WTC11 (cell line): ENCODE results near the gene IGSF1.

Experiments
- ATF1 ChIP-seq: sonication (generic); formaldehyde crosslinking; IDR thresholded peaks from 2 replicates; pipeline ENCODE4 v1.8.1; 2023; ENCODE audit warnings: mild to moderate bottlenecking, moderate library complexity, missing genetic modification reagents
- CREB1 ChIP-seq: sonication (generic); formaldehyde crosslinking; IDR thresholded peaks from 2 replicates; pipeline ENCODE4 v1.8.0; 2023; ENCODE audit warnings: mild to moderate bottlenecking, missing genetic modification reagents
- FOXP4 ChIP-seq: sonication (generic); formaldehyde crosslinking; IDR thresholded peaks from 2 replicates; pipeline ENCODE4 v1.8.0; 2022; ENCODE audit warnings: mild to moderate bottlenecking, missing genetic modification reagents
- MLX ChIP-seq: sonication (generic); formaldehyde crosslinking; IDR thresholded peaks from 2 replicates; pipeline ENCODE4 v1.8.1; 2023; ENCODE audit warnings: mild to moderate bottlenecking, missing genetic modification reagents, moderate library complexity
- NR2C2 ChIP-seq: sonication (generic); formaldehyde crosslinking; IDR thresholded peaks from 2 replicates; pipeline ENCODE4 v1.8.0; 2022; ENCODE audit warnings: mild to moderate bottlenecking, missing genetic modification reagents
- SOX15 ChIP-seq: fragments of 250-450 bp; sonication (Bioruptor Pico); IDR thresholded peaks from 2 replicates; pipeline ENCODE4 v1.9.0; 2021; ENCODE audit warnings: mild to moderate bottlenecking
- SP1 ChIP-seq: sonication (generic); formaldehyde crosslinking; conservative IDR thresholded peaks from 2 replicates; pipeline ENCODE4 v1.8.1; 2022; ENCODE audit warnings: missing genetic modification reagents
- ZNF232 ChIP-seq: sonication (generic); formaldehyde crosslinking; IDR thresholded peaks from 2 replicates; pipeline ENCODE4 v1.8.0; 2022; ENCODE audit warnings: mild to moderate bottlenecking, missing genetic modification reagents
- TF ChIP-seq, protein P1 (sequence below): fragments of 200-600 bp; IDR thresholded peaks from 2 replicates; pipeline ENCODE4 v1.8.0; 2022; ENCODE audit warnings: antibody characterized with exemption
- TF ChIP-seq, protein P2 (sequence below): sonication (generic); formaldehyde crosslinking; IDR thresholded peaks from 2 replicates; pipeline ENCODE4 v1.8.1; 2023; ENCODE audit warnings: mild to moderate bottlenecking, moderate library complexity, missing genetic modification reagents

DNA sequence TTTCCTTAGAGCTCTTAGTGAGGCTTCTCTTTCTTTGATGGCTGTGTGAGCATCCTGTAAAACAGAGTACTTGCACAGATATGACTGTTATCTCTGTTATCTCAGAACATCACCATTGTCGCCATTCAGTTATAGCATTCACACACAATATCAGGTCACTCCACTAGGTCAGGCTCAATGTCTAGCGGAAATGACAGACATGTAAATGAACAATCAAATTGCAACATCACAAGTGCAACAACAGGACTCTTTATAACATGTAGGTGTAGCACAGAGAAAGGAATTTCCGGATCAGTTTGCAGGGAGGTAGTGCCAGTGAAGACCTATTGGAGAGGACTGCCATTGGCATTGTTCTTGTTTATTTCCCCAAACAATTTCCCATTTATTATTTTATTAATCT is 43.2 kb upstream of the IGSF1 start:
- no peak for TF ChIP-seq ZNF232
- TF ChIP-seq, protein P1, sequence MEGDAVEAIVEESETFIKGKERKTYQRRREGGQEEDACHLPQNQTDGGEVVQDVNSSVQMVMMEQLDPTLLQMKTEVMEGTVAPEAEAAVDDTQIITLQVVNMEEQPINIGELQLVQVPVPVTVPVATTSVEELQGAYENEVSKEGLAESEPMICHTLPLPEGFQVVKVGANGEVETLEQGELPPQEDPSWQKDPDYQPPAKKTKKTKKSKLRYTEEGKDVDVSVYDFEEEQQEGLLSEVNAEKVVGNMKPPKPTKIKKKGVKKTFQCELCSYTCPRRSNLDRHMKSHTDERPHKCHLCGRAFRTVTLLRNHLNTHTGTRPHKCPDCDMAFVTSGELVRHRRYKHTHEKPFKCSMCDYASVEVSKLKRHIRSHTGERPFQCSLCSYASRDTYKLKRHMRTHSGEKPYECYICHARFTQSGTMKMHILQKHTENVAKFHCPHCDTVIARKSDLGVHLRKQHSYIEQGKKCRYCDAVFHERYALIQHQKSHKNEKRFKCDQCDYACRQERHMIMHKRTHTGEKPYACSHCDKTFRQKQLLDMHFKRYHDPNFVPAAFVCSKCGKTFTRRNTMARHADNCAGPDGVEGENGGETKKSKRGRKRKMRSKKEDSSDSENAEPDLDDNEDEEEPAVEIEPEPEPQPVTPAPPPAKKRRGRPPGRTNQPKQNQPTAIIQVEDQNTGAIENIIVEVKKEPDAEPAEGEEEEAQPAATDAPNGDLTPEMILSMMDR = no peak
- TF ChIP-seq MLX (CRISPR knock-in tag) = no peak
- no peak for TF ChIP-seq CREB1
- no peak for TF ChIP-seq ATF1
- no peak for TF ChIP-seq SOX15 (CRISPR knock-in tag)
- TF ChIP-seq FOXP4 = no peak
- no peak for TF ChIP-seq NR2C2
- TF ChIP-seq SP1 (CRISPR knock-in tag) = no peak
- TF ChIP-seq, protein P2, sequence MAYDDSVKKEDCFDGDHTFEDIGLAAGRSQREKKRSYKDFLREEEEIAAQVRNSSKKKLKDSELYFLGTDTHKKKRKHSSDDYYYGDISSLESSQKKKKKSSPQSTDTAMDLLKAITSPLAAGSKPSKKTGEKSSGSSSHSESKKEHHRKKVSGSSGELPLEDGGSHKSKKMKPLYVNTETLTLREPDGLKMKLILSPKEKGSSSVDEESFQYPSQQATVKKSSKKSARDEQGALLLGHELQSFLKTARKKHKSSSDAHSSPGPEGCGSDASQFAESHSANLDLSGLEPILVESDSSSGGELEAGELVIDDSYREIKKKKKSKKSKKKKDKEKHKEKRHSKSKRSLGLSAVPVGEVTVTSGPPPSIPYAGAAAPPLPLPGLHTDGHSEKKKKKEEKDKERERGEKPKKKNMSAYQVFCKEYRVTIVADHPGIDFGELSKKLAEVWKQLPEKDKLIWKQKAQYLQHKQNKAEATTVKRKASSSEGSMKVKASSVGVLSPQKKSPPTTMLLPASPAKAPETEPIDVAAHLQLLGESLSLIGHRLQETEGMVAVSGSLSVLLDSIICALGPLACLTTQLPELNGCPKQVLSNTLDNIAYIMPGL (CRISPR knock-in tag) = no peak
